Fibroblast of villous mesenchyme (primary cell): Measurements from ENCODE around the gene KCTD6. TPM values are rescaled to one million over a fixed set of nuclear protein-coding genes. Genes with fewer than 3 reads are reported as not detected.

Experiments
- DNase-seq: peaks from one replicate; pipeline ENCODE4 v3.0.0-alpha.2; 2010; ENCODE audit warnings: low read depth
- H3K4me3 ChIP-seq: 2 replicates; pipeline ENCODE4 v1.5.1; 2011; ENCODE audit warnings: low read depth, mild to moderate bottlenecking, low read length
- CTCF ChIP-seq: IDR thresholded peaks from 2 replicates; pipeline ENCODE4 v1.5.1; 2012; ENCODE audit warnings: low read depth, mild to moderate bottlenecking, low read length; ENCODE audit not compliant: insufficient read depth
- total RNA-seq: library from RNA; depleted of rRNA; stranded (reverse); fragments of >200 nt; gene quantifications from 2 replicates; pipeline ENCODE4 v1.2.3, GENCODE V29; 2012

The KCTD6 gene
- total RNA-seq, 1 donor: 10.4 TPM

GRCh38 chr3:58464866-58465265 is 27.0 kb upstream of the KCTD6 start:
- no peak overlapping the region for H3K4me3 ChIP-seq
- TF ChIP-seq CTCF: no peak
- DNase-seq: no peak

- TF ChIP-seq CTCF: no peak
- H3K4me3 ChIP-seq: no peak overlapping the region
- no peak for DNase-seq
Observed at GRCh38 chr3:58466899-58467563, 24.9 kb upstream of the KCTD6 start.

GRCh38 chr3:58469096-58469495 is 22.8 kb upstream of the KCTD6 start:
- DNase-seq: peak; percentile 20
- no peak overlapping the region for H3K4me3 ChIP-seq
- no peak for TF ChIP-seq CTCF

- no peak for TF ChIP-seq CTCF
- no peak overlapping the region for H3K4me3 ChIP-seq
- DNase-seq: no peak
Observed at GRCh38 chr3:58470363-58471024, 21.4 kb upstream of the KCTD6 start.

- no peak overlapping the region for H3K4me3 ChIP-seq
- peak; percentile 96 for DNase-seq
- no peak for TF ChIP-seq CTCF
Observed at GRCh38 chr3:58471025-58471887, 20.6 kb upstream of the KCTD6 start.

GRCh38 chr3:58473275-58473674 is 18.6 kb upstream of the KCTD6 start:
- no peak for TF ChIP-seq CTCF
- H3K4me3 ChIP-seq: no peak overlapping the region
- no peak for DNase-seq
